ENCODE results near the gene CCDC110.
"Not testable (repeated sequence)": the region's sequence is repeated elsewhere in the genome, so short reads cannot be mapped to it uniquely, and the experiment has no call there.

Gene CCDC110

DNA sequence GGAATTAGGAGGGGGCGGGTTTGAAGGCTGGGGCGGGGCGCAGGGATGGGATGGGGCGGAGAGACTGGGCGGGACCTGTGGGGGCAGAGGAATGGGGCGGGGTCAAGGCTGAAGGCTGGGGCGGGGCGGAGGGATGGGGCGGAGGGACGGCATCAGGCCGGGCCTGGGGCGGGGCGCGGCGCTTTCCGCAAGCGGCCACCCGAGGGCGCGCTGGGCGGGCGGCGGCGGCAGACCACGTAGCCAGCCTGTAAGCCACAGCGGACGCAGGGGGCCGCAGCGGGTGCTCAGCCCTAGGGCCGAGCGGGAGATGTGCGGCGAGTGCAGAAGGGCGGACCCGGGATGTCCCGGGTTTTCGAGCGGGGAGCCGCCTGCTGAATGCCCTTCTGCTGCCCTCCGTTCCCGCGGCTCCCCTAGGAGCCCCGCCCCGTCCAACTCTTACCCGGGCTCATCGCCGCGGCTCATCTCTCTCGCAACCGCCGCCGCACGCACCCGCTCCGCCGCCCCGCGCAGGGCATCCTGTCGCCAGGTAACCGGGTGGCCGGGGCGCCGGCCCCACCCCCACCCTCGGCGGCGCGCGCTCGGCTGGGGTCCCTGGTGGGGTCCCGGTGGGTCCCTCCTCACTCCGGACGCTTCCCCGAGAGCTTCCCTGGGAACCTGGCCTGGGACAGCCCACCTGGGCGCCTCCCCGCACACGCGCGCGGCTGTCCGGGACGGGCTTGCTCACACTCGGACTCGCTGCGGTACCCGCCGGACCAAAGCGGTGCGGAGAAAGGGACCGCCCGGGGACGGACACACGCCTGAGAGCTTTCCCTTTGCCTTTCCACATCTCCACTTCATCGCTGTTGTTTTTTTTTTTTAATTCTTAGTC is at the start of gene CCDC110:
TSS of gene CCDC110 (minus strand) at position 499 of the 868 bp plus-strand sequence. CDS start at position 449, 50 bp downstream.
- DNase-seq (ENCODE audit: low read depth in 2 of 3, low spot score in 1 of 3), result peak; percentile 84 to 93 (median 91)

DNA sequence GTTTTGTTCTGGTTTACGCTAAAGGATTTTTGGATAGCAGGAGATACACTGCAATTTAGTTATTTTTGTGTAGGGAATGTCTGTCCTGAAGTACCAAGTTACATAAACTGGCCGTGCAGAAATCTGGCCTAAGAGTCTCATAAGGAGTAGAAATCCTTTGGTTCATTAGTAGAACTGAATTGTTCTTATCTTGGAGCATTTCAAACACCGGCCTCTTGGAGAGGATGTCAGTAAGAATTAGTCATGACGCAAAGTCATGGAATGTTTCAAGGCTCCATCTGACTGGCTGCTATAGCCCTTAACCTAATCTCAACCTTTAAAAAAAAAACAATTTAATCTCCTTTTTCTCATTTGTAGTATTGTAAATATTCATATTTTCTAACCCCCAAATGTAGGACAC is 48.6 kb upstream of the CCDC110 start:
- no peak for DNase-seq (ENCODE audit: low read depth in 2 of 3, low spot score in 1 of 3)

DNA sequence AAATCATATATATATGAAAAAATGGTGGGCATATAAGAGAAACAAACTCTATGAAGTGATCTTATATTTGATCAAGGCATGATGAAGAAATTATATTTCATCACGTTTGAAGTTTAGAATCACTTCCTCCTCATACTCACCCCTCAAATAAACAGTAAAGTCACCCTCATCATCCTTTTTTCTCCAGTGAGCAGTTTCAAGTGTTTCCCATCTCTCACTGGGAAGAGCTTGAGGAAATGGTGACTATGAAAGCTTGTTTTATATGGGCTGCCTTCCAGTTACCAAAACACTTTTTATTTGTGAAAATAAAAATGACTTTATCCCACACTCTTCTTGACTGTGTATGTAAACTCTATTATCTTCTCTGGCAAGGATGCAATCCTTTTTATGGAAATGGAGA is 47.0 kb upstream of the CCDC110 start:
- DNase-seq (ENCODE audit: low read depth in 2 of 3, low spot score in 1 of 3), result no peak

DNA sequence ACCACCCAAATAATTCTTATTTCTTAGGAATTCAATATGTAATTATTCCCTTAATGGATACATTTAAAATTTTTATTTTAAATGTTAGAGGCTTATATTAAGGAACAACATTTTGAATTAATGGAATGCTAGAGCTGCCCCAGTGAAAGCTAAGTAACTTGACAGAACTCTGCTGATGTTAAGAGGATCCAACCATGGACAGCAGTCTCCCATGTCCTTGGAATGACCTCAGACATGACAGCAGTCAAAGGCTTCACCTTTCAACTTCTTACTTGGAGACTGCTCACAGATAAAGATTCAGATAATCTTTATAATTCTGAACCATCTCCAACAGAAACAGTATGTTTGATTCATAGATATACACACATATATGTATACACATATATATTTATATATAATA is 46.5 kb upstream of the CCDC110 start:
- DNase-seq (ENCODE audit: low read depth in 2 of 3, low spot score in 1 of 3), result no peak

DNA sequence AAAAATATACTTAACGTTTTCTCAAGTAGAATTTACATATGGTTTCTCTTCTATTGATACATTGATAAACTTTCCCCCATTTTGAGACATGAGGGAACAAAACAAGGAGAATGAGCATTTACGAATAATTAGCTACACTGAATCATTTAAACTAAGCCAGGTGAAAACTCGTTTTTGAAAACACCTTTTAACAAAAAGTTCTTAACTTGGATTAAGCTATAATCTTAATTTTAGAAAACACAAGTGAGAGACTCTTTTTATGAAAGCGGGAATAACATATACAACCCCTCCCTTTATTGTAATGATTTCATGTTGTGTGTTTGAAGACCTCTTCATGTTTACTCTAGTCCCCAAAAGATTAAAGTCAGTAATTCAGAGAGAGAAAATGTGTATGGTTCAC is 43.7 kb upstream of the CCDC110 start:
- no peak for DNase-seq (ENCODE audit: low read depth in 2 of 3, low spot score in 1 of 3)

DNA sequence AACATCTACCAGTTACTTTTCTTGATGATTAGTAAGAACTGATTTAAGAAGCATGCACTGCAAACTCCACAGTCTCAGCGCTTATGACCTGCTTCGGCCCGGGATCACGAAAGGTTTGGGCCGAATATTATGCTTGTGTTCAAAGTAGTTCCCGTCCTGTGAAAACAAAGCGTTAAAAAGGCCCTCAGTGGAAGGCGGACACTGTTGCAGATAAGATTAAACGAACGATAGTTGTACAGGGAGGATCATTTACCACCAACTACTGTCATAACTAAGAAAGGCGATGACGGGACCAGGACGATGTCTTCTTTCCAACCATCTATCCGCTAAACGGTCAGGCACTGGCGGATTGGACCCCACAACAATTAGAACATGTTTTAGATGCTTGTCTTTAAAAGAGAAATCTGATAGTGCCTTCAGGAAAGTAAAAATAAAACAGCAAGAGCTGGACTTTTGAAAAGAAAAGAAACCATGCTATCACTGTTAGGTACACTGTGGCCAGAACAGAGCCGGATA is 42.7 kb upstream of the CCDC110 start:
- no peak for DNase-seq (ENCODE audit: low read depth in 2 of 3, low spot score in 1 of 3)

DNA sequence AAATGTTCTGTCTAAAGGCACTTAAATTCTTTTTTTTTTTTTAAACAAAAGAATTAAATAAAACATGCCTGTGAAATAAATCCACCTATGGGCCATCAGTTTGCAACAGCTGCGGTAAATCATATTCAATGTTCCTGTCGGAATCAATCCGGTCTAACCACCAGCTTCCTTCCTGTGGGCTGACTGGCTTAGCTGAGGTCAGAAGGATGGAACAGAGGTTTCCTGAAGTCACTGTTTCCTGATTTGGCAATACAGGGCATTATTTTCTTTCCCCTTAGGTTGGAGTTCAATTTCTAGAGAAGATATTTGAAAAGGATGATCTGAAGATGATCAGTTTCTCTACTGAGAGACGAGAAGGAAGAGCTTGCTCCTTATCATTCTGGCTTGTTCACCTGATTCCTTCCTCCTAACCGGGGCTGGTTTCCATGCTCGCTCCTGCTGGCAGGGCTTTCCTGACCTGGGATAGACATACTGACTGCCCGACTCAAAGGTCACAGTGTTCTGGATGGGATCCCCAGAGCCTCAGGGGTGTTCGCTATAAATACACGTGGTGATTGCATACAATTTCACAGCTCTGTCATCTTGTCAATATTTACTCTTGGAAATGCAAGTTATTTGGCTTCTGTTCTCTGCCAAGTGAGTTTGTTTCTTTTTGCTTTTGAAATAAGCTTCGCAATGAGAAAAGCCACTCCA is 42.1 kb upstream of the CCDC110 start:
- no peak for DNase-seq (ENCODE audit: low read depth in 2 of 3, low spot score in 1 of 3)

DNA sequence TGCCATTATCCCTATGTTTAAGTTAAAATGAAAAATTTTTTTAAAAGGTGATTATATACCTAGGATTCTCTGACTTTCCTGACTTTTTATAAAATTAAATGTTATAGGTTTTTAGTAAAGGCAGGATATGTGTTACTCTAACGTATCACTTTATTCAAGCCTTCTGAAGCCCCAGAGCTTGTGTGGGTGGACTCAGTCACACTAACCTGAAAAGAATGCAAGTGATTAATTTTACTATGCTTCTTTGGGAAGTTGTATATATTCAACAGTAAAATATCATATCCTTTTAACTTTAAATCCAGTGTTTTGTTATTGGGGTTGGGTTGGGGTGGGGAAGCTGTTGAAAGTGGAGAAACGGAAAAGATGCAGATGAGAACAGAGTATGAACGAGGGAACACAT is 41.0 kb upstream of the CCDC110 start:
- no peak for DNase-seq (ENCODE audit: low read depth in 2 of 3, low spot score in 1 of 3)

DNA sequence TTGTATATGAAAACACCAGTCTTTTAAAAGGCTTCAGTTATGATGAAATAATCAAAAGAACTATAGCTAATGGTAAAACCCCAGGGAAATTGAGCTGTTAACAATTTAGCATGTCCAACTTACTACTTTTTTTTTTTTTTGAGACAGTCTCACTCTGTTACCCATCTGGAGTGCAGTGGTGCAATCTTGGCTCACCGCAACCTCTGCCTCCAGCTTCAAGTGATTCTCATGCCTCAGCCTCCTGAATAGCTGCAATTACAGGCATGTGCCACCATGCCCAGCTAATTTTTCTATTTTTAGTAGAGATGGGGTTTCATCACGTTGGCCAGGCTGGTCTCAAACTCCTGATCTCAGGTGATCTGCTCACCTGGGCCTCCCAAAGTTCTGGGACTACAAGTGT is 39.7 kb upstream of the CCDC110 start:
- not testable (repeated sequence) for DNase-seq (ENCODE audit: low read depth in 2 of 3, low spot score in 1 of 3)

DNA sequence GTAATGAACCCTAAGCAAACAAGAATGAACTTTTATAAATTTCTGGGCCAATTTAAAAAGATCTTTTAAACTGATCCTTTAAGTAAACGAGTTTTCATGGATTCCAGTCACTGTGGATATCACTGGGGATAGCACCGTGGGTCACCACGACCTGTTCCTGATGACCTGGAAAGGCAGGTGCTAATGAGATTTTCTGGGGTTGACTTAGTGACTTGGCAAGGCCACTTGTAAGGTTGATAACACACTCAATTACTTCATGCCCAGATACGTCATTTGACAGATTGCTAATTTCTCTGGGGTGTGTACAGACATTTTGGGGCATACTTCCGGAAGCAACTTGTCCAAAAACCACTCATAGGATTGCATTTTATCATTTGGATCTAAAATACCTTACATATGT is 39.3 kb upstream of the CCDC110 start:
- no peak for DNase-seq (ENCODE audit: low read depth in 2 of 3, low spot score in 1 of 3)

DNA sequence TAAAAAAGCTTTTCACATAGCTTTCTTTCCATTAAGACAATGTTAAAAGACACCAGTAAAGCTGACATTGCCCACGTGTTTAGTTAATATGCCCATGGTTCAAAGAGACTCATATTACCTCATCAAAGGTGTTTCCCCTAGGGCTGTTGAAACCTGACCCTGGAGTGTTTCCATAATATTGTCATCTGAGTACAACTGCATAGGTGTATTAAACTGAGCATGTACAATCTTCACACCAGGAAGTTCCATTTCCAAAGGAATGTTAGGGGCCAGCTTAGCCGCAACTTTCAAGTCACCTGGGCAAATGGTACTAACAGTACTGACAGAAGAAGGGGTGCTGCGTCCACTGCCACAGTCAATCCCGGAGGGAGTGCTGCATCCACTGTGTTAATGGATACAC is 36.6 kb upstream of the CCDC110 start:
- no peak for DNase-seq (ENCODE audit: low read depth in 2 of 3, low spot score in 1 of 3)

DNA sequence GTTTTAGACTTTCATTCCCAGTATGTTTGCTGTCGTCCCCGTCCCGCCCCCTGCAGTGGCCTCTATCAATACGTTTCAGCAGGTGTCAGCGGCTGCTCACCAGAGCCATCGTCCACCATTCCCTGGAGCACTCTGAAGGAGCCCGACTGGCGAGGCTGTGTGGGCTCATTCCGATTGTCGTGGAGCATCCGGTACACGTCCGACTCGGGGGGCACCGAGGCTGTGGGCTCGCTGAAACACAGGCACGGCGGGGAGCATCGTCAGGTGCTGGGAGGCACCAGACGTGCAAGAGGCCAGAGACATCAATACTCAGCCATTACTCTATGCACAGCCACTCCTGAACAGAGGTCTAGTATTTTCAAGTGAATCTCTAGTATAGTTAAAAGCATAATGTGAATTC is 34.9 kb upstream of the CCDC110 start:
- DNase-seq (ENCODE audit: low read depth in 2 of 3, low spot score in 1 of 3), result no peak

DNA sequence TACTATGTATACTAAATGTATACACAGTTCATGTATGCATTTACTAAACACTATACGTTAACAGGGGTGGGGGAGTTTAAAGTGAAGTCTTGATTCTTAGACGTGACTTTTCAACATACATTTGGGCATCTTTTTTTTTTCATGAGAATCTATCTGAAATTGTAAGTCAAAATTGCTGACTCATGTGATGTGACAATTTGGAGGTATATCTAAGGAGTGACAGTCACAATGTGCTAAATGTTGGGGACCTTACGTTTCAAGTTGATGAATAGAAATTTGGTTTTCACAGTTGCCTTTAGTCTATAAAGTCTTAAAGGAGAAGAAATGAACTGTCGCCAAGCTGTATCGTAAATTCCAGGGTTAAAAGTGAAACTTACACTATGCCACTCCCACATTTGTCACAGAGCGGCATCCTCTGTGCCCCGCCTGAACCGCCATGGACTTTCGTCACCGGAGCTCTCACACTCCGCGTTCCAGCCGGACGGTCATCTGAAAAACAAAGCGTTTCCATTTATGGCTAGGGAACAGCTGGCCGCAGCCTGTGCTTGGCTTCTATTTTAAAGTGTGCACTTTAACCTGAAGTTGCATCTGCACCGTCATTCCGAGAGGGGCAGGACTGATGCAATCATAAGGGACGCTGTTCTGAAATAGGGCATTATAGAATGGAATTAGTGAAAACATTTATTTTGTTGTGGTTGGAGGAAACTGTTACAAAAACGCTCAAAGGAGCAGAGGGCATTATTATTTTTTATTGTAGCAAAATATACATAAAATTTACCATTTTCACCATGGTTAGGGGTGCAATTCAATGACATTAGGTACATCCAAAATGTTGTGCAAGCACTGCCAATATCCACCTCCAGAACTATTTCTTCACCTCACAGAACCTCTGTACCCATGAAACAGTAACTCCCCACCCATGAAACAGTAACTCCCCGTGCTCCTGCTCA is 32.8 kb upstream of the CCDC110 start:
- no peak for DNase-seq (ENCODE audit: low read depth in 2 of 3, low spot score in 1 of 3)

DNA sequence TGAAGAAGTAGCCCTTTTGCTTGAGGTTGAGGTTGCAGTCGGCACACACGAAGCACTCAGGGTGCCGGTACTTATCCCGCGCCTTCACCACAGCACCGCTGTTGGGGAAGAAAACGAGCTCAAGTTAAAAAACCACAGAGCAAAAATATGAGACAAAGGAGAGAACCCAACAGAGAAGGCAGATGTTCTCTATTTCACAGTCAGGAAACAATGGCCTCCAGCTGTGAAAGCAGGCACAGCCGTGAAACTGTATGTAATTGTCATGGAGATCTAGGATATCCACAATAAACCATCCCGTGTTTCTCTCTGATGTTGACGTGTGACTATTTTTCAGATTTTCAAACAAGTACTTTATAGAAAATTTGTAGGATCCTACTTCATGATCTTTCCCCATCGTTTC is 30.9 kb upstream of the CCDC110 start:
- DNase-seq (ENCODE audit: low read depth in 2 of 3, low spot score in 1 of 3), result no peak

DNA sequence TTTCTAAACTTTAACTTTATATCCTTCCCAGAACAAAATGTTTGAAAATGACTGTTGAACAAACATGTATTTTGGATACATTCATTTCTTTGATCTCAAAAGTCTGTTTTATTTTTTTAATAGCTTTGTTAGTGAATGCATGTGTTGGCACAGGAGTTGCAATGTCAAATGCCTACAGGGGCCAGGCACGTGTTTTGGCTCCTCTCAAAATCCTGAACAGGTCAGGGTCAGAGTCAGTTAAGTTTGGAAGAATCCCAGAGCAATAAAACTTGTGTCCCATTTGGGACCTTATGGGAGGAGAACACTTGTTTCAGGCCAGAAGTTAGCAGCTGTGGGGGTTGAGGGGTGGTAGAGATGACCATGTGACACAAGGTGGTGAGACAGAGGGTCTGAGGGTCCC is 29.0 kb upstream of the CCDC110 start:
- no peak for DNase-seq (ENCODE audit: low read depth in 2 of 3, low spot score in 1 of 3)

DNA sequence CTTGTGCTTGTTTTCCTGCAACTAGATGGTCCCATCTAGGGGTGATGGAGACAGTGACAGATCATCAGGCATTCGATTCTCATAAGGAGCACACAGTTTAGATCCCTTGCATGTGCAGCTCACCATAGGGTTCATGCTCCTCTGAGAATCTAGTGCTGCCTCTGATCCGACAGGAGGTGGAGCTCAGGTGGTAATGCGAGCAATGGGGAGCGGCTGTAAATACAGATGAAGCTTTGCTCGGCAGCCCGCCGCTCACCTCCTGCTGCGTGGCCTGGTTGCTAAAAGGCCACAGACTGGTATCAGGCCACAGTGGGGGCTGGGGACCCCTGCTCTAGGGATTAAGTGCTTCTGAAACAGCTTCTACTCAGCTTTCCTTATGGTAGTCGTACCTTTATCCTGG is 28.5 kb upstream of the CCDC110 start:
- no peak for DNase-seq (ENCODE audit: low read depth in 2 of 3, low spot score in 1 of 3)

DNA sequence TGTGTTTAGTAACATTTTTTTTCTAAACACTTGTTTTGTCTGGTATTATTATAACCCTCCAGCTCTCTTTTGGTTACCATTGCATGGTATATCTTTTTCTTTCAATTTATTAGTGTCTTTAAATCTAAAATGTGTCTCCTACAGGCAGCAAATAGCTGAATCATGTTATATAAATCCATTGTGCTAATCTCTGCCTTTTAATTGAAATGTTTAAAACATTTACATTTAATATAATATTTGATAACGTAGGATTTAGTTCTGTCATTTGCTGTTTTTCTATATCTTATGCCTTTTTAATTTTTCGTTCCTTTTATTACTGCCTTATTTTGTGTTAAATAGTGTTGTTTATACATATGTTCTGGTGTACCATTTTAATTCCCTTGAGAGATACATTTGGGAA is 17.1 kb upstream of the CCDC110 start:
- no peak for DNase-seq (ENCODE audit: low read depth in 2 of 3, low spot score in 1 of 3)

DNA sequence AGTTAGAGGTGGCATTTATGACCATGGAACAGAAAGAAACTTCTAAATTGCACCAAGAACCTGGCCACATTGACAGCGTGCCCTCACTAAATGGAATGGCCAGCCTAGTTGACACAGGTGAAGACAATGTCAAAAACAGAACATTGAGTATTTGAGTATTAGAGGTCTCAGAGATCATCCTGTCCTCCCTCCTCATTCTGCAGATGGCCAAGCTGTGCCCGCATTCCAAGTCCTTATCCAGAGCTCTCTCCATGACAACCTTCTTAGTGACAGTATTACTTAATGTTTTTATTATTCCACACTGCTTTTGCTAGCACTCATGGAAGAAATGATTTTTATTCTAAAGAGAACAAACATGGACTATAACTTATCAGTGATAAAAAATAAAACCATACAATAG is 9.9 kb upstream of the CCDC110 start:
- DNase-seq (ENCODE audit: low read depth in 2 of 3, low spot score in 1 of 3), result no peak

DNA sequence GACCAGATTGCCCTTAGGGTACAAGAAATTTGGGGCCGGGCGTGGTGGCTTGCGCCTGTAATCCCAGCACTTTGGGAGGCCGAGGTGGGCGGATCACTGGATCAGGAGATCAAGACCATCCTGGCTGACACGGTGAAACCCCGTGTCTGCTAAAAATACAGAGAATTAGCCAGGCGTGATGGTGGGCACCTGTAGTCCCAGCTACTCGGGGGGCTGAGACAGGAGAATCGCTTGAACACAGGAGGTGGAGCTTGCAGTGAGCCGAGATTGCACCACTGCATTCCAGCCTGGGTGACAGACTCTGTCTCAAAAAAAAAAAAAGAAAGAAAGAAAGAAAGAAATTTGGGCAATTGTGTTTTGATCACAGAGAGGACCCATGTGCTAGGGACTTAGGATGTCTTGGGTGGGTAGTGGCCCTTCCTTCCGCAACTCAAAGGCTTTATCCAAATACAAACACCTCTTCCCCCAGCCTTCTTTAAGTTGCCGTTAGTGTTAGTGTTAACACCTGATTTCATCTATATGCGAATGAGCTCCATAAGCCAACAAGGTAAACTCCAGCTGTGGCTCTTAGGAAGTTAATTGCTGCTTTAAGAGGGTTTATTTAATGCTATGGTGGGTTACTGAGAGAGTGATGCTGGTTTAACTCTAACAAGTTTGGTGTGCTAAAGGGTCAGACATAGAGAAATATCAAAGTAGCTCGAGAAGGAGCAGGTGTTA is 8.6 kb upstream of the CCDC110 start:
- no peak for DNase-seq (ENCODE audit: low read depth in 2 of 3, low spot score in 1 of 3)

DNA sequence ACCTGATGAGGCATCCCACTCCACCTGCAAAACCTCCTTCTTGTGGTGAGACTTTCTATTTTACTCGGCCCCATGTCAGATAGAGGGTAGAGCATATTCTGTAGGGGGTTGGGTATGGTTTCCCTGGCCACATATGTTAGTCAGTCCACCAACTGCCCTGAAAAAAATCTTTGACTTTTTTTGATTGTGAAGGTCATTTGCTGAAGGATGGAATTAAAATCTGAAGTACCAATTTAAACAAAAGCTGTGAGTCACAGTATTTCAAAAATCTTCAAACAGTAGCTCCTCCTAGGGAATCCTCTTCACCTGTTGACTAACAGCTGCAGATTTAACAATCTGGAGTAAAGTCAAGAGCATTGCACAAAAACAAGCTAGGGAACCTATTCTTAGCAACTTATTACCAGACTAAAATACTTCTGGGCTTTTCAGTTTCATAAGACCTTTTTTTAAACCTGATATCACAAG is 8.0 kb upstream of the CCDC110 start:
- no peak for DNase-seq (ENCODE audit: low read depth in 2 of 3, low spot score in 1 of 3)

DNA sequence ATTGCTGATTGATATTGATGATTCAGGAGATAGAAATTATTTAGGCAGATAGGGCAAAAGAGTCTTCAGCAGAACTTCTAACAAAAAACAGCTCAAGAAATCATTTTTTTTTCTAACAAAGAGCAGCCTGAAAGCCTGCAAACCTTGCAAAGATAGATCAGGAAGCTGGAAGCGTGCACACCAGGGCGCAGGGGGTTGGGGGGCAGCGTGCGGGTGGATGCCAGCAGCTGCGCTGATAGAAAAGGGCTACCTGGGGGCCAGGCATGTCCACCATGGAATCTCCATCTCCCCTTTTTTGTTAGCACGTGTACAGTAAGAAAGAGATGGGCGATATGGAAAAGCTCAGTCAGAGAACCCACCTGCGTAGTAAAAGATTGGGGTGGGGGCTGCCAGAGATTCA is 1.7 kb upstream of the CCDC110 start:
- DNase-seq (ENCODE audit: low read depth in 2 of 3, low spot score in 1 of 3), result no peak

All from stimulated activated CD4-positive, alpha-beta T cell treated with anti-CD3 and anti-CD28 coated beads, Interleukin-12 subunit alpha, Interleukin-12 subunit beta, amount 100 ng/mL, for 48 hours (primary cell).